ENCODE data around the gene AKAP8L.

DNA sequence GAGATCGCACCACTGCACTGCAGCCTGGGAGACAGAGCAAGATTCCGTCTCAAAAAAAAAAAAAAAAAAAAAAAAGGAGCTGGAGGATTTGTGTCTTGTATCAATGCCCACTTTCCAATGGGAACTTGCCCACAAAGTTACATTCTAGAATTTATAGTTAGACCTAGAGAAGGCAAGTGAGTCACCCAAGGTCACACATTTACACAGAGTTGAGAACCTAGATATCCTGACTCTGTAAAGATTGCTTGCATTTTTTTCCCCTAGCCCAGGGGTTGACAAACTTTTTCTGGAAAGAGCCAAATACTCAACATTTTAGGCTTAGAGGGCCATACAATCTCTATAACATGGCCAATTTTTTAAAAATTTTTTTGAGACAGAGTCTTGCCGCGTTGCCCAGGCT lies 78.7 kb downstream of the AKAP8L start:
- TF ChIP-seq, protein P1, sequence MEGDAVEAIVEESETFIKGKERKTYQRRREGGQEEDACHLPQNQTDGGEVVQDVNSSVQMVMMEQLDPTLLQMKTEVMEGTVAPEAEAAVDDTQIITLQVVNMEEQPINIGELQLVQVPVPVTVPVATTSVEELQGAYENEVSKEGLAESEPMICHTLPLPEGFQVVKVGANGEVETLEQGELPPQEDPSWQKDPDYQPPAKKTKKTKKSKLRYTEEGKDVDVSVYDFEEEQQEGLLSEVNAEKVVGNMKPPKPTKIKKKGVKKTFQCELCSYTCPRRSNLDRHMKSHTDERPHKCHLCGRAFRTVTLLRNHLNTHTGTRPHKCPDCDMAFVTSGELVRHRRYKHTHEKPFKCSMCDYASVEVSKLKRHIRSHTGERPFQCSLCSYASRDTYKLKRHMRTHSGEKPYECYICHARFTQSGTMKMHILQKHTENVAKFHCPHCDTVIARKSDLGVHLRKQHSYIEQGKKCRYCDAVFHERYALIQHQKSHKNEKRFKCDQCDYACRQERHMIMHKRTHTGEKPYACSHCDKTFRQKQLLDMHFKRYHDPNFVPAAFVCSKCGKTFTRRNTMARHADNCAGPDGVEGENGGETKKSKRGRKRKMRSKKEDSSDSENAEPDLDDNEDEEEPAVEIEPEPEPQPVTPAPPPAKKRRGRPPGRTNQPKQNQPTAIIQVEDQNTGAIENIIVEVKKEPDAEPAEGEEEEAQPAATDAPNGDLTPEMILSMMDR (conservative IDR thresholded peaks at IDR 0.05 in 1 of 2, IDR thresholded peaks at IDR 0.05 in 1 of 2; ENCODE audit: low read depth in 1 of 2, low read length in 2 of 2): no peak
- no peak for TF ChIP-seq EZH2 (IDR thresholded peaks at IDR 0.05; ENCODE audit: low read length, missing control alignments)

All from fibroblast of lung (primary cell).